Gastroesophageal sphincter (tissue), 4 donors: ENCODE measurements around the gene KCNMA1. TPM values are rescaled to one million over a fixed set of nuclear protein-coding genes. Genes with fewer than 3 reads are reported as not detected.

Experiments
- ATAC-seq: fragments of 150-250 bp; one replicate; pipeline ENCODE4 v1.9.1; 2016; ENCODE audit warnings: mild to moderate bottlenecking, moderate library complexity
- H3K27ac ChIP-seq, 4 donors: fragments of 200-600 bp; sonication (generic) in 3 of 4; 1 replicate in 3 of 4; 2 replicates in 1 of 4; pipeline ENCODE4 v1.5.1; 2016 to 2019
- H3K27me3 ChIP-seq: fragments of 200-600 bp; sonication (generic); one replicate; pipeline ENCODE4 v1.5.1; 2019
- H3K36me3 ChIP-seq, 2 donors: fragments of 200-600 bp; sonication (generic); one replicate each; pipeline ENCODE4 v1.5.1; 2019; ENCODE audit warnings: control low read depth in 1 of 2
- H3K4me1 ChIP-seq, 3 donors: fragments of 200-600 bp; sonication (generic); 1 replicate in 2 of 3; 2 replicates in 1 of 3; pipeline ENCODE4 v1.5.1; 2016 to 2019; ENCODE audit warnings: control low read depth in 2 of 3
- H3K4me3 ChIP-seq, 2 donors: fragments of 200-600 bp; sonication (generic); one replicate each; pipeline ENCODE4 v1.5.1; 2019; ENCODE audit warnings: mild to moderate bottlenecking in 1 of 2, moderate library complexity in 1 of 2
- H3K9me3 ChIP-seq, 3 donors: fragments of 200-600 bp; sonication (generic); one replicate each; pipeline ENCODE4 v1.5.1; 2017 to 2019; ENCODE audit warnings: control low read depth in 2 of 3
- CTCF ChIP-seq, 4 experiments: fragments of 200-600 bp in 2 of 4; fragments of 450-650 bp in 2 of 4; sonication (generic) in 1 of 4; IDR thresholded peaks; one replicate each; pipeline ENCODE4 v1.5.1; 2017 to 2019; ENCODE audit warnings: antibody characterized with exemption in 4 of 4, mild to moderate bottlenecking in 2 of 4, moderate library complexity in 2 of 4
- EP300 ChIP-seq: sonication (generic); formaldehyde crosslinking; IDR thresholded peaks from one replicate; pipeline ENCODE4 v1.6.1; 2017; ENCODE audit warnings: antibody characterized with exemption, mild to moderate bottlenecking
- POLR2A ChIP-seq, 2 donors: fragments of 450-650 bp; IDR thresholded peaks; one replicate each; pipeline ENCODE4 v1.6.1; 2017; ENCODE audit warnings: antibody characterized with exemption in 2 of 2, mild to moderate bottlenecking in 2 of 2, moderate library complexity in 1 of 2
- POLR2AphosphoS5 ChIP-seq: sonication (generic); formaldehyde crosslinking; IDR thresholded peaks from one replicate; pipeline ENCODE4 v1.6.1; 2017; ENCODE audit warnings: antibody characterized with exemption
- WGBS, 2 donors: methylation state at CpG; one replicate each; pipeline ENCODE4 v1.1.5; 2018; ENCODE audit warnings: low coverage in 1 of 2; 5-methylcytosine and 5-hydroxymethylcytosine counted together
- total RNA-seq, 4 donors: library from RNA; depleted of rRNA; stranded (reverse); fragments of >200 nt; gene quantifications; one replicate each; pipeline ENCODE4 v1.1.0, GENCODE V29; 2016

The KCNMA1 gene
- total RNA-seq, 4 donors from 2014 or later: 168 to 389 (median 323) TPM

GRCh38 chr10:77244286-77244685 is 393.3 kb downstream of the KCNMA1 start:
- Histone ChIP-seq H3K36me3 (no peaks in the 10 kb centered on the region), H3K9me3 (no peaks in the 10 kb centered on the region), H3K27ac (peak overlapping the region; percentile 81 to 89 (median 84)), H3K4me1 (peaks cover 15 to 100% (median 45%) of the 10 kb centered on the region in 3 donors), H3K27me3 (no peaks in the 10 kb centered on the region), H3K4me3 (no peak overlapping the region)
- 83% methylated on average over 2 of the region's 2 CpGs; no CpG with 5 or more reads in 1 of the 2 donors for WGBS, 2 donors
- ATAC-seq: no peak
- TF ChIP-seq POLR2A (IDR thresholded peaks at IDR 0.05) (no peak), CTCF (IDR thresholded peaks at IDR 0.05) (no peak), POLR2AphosphoS5 (no peak), EP300 (no peak)

- H3K4me1 ChIP-seq: peaks cover 3 to 99% (median 24%) of the 10 kb centered on the region in 3 donors
- no peaks in the 10 kb centered on the region for H3K9me3 ChIP-seq
- no peaks in the 10 kb centered on the region for H3K36me3 ChIP-seq
- ATAC-seq: no peak
- WGBS, 2 donors: 11 to 20% methylated on average over 1 of the region's 3 CpGs
- TF ChIP-seq EP300 (no peak), CTCF (IDR thresholded peaks at IDR 0.05) (no peak), POLR2A (IDR thresholded peaks at IDR 0.05) (no peak), POLR2AphosphoS5 (no peak)
- no peak overlapping the region for H3K4me3 ChIP-seq
- H3K27me3 ChIP-seq: no peaks in the 10 kb centered on the region
- peak overlapping the region in 3 of 4 donors; percentile 81 to 86 (median 81) for H3K27ac ChIP-seq
These were observed 396.3 kb downstream of the KCNMA1 start for GRCh38 chr10:77241350-77241725.

GRCh38 chr10:77240706-77241349 is 396.8 kb downstream of the KCNMA1 start:
- H3K27me3 ChIP-seq: no peaks in the 10 kb centered on the region
- H3K4me1 ChIP-seq: peaks cover 0 to 97% (median 21%) of the 10 kb centered on the region in 3 donors
- 14 to 45% methylated on average over 4 of the region's 4 CpGs for WGBS, 2 donors
- no peak overlapping the region for H3K4me3 ChIP-seq
- no peaks in the 10 kb centered on the region for H3K9me3 ChIP-seq
- peak overlapping the region; percentile 75 to 86 (median 81) for H3K27ac ChIP-seq
- H3K36me3 ChIP-seq: no peaks in the 10 kb centered on the region
- ATAC-seq: no peak
- TF ChIP-seq CTCF (IDR thresholded peaks at IDR 0.05) (no peak), EP300 (no peak)

GRCh38 chr10:77240041-77240652 is 397.5 kb downstream of the KCNMA1 start:
- no peaks in the 10 kb centered on the region for H3K27me3 ChIP-seq
- no peaks in the 10 kb centered on the region for H3K36me3 ChIP-seq
- H3K4me1 ChIP-seq: peaks cover 0 to 97% (median 21%) of the 10 kb centered on the region in 3 donors
- TF ChIP-seq EP300 (peak; percentile 25), POLR2AphosphoS5 (peak; percentile 81), POLR2A (IDR thresholded peaks at IDR 0.05) (no peak), CTCF (IDR thresholded peaks at IDR 0.05) (no peak)
- WGBS, 2 donors: 6 to 19% methylated on average over 5 of the region's 5 CpGs
- no peaks in the 10 kb centered on the region for H3K9me3 ChIP-seq
- peak overlapping the region; percentile 75 to 86 (median 81) for H3K27ac ChIP-seq
- peak; percentile 50 for ATAC-seq
- no peak overlapping the region for H3K4me3 ChIP-seq

GRCh38 chr10:77237120-77237519 is 400.5 kb downstream of the KCNMA1 start:
- no peaks in the 10 kb centered on the region for H3K9me3 ChIP-seq
- peaks cover 0 to 80% (median 11%) of the 10 kb centered on the region in 3 donors for H3K4me1 ChIP-seq
- H3K36me3 ChIP-seq: no peaks in the 10 kb centered on the region
- TF ChIP-seq EP300: no peak
- TF ChIP-seq POLR2A (IDR thresholded peaks at IDR 0.05): no peak
- no peak for TF ChIP-seq CTCF (IDR thresholded peaks at IDR 0.05)
- no peak for TF ChIP-seq POLR2AphosphoS5
- peak overlapping the region in 3 of 4 donors; percentile 81 to 86 (median 81) for H3K27ac ChIP-seq
- no peak for ATAC-seq
- H3K27me3 ChIP-seq: no peaks in the 10 kb centered on the region
- no peak overlapping the region for H3K4me3 ChIP-seq
